CD4-positive, alpha-beta T cell (primary cell): ENCODE results near the gene MACROD2. TPM values are rescaled to one million over a fixed set of nuclear protein-coding genes. Genes with fewer than 3 reads are reported as not detected.

Source experiments
- ATAC-seq: fragments of 200-7000 bp; cut with Tn5 transposase; one replicate; pipeline ENCODE4 v1.10.0; 2022; ENCODE audit warnings: mild to moderate bottlenecking; ENCODE audit not compliant: poor library complexity
- CTCF ChIA-PET: fragments of 350-600 bp; sonication (Branson Sonifier 250); formaldehyde crosslinking; loops from one replicate; lab custom pipeline; 2021; ENCODE audit warnings: antibody characterized with exemption, inconsistent platforms; lab: Charles Lee
- POLR2A ChIA-PET: fragments of 350-600 bp; sonication (Branson Sonifier 250); formaldehyde crosslinking; loops from one replicate; lab custom pipeline; 2021; ENCODE audit warnings: antibody characterized with exemption, inconsistent platforms; lab: Charles Lee
- DNase-seq, 14 experiments: peaks; one replicate each; pipeline ENCODE4 v3.0.0-alpha.2; 2013 to 2020; ENCODE audit warnings: mixed read lengths in 2 of 14
- H3K27ac ChIP-seq, 2 donors: one replicate each; pipeline versions ENCODE4 v1.5.1 to v1.7.0; 2013; ENCODE audit warnings: low read length in 2 of 2, low read depth in 1 of 2, mild to moderate bottlenecking in 1 of 2
- H3K27me3 ChIP-seq, 2 experiments: 1 replicate in 1 of 2; 2 replicates in 1 of 2; pipeline versions ENCODE4 v1.6.1 to v1.7.0; 2013; ENCODE audit warnings: low read length in 2 of 2, control low read depth in 1 of 2, mild to moderate bottlenecking in 1 of 2, moderate library complexity in 1 of 2; ENCODE audit not compliant: insufficient read depth in 2 of 2, control insufficient read depth in 1 of 2
- H3K36me3 ChIP-seq: one replicate; pipeline ENCODE4 v1.6.1; 2013; ENCODE audit warnings: low read length, control low read depth; ENCODE audit not compliant: insufficient read depth
- H3K4me1 ChIP-seq: one replicate; pipeline ENCODE4 v1.6.1; 2013; ENCODE audit warnings: low read length, control low read depth; ENCODE audit not compliant: insufficient read depth
- H3K4me3 ChIP-seq: one replicate; pipeline ENCODE4 v1.5.1; 2013; ENCODE audit warnings: mild to moderate bottlenecking, low read length, moderate library complexity
- H3K9me3 ChIP-seq, 2 experiments: 1 replicate in 1 of 2; 2 replicates in 1 of 2; pipeline versions ENCODE4 v1.6.1 to v1.7.0; 2013; ENCODE audit warnings: low read length in 2 of 2, mild to moderate bottlenecking in 2 of 2, control low read depth in 1 of 2, moderate library complexity in 1 of 2; ENCODE audit not compliant: control insufficient read depth in 1 of 2, insufficient read depth in 1 of 2
- H3K27ac Mint-ChIP-seq: one replicate; pipeline ENCODE4 v1.8.0; 2020; ENCODE audit warnings: mixed read lengths
- H3K27me3 Mint-ChIP-seq: one replicate; pipeline ENCODE4 v1.8.0; 2021; ENCODE audit warnings: mixed read lengths
- H3K36me3 Mint-ChIP-seq: one replicate; pipeline ENCODE4 v1.8.0; 2021; ENCODE audit warnings: low read depth, mixed read lengths
- H3K4me1 Mint-ChIP-seq: one replicate; pipeline ENCODE4 v1.8.0; 2021; ENCODE audit warnings: low read depth, mixed read lengths
- H3K4me3 Mint-ChIP-seq: one replicate; pipeline ENCODE4 v1.8.0; 2020; ENCODE audit warnings: mild to moderate bottlenecking, mixed read lengths
- H3K9me3 Mint-ChIP-seq: one replicate; pipeline ENCODE4 v1.8.0; 2020; ENCODE audit warnings: mixed read lengths
- CTCF ChIP-seq: fragments of 200-600 bp; IDR thresholded peaks from one replicate; pipeline ENCODE4 v1.8.0; 2022; ENCODE audit warnings: antibody characterized with exemption, mild to moderate bottlenecking
- intact Hi-C, 2 experiments: fragments of 100-400 bp; cut with DNase I in 1 of 2; cut with micrococcal nuclease in 1 of 2; formaldehyde crosslinking; loops; one replicate each; pipeline versions ENCODE4 v1.15.1 to v1.9.0; 2023 to 2025; cut with DNase I, micrococcal nuclease
- total RNA-seq, 174 experiments: library from RNA in 2 of 174; stranded (reverse) in 2 of 174; gene quantifications; one replicate each; pipeline ENCODE4 v1.2.3 and lab custom pipeline; 2021 to 2026

MACROD2 gene
- total RNA-seq, 2 experiments from 2014 or later, result not detected

DNA sequence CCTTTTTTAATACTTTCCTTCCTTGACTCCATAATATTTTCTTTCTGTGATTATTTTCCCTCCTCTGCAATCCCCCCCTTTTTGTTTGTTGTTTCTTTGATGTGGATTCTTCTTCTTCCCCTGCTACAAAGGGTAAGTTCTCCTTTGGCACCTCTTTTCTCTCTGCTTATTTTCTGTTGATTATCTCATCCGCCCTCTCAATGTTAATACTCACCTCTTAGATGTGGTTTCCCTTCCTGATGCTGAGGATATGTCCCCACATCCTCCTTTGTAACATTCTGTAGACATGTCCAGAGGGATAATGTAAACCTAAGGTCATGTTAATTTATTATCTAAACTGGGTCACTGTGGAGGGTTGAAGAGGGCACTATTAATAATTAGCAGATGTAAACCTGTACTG is 324.4 kb downstream of the MACROD2 start:
- H3K4me1 Mint-ChIP-seq, result no peaks in the 10 kb centered on the region
- H3K27me3 Mint-ChIP-seq, result no peaks in the 10 kb centered on the region
- no peak overlapping the region for H3K4me3 ChIP-seq
- no peaks in the 10 kb centered on the region for H3K4me1 ChIP-seq
- peaks cover 14% of the 10 kb centered on the region for H3K9me3 Mint-ChIP-seq
- ChIA-PET POLR2A (no interaction called here), CTCF (no interaction called here)
- H3K27ac Mint-ChIP-seq, result no peak overlapping the region
- no peak overlapping the region for H3K4me3 Mint-ChIP-seq
- intact Hi-C loops, result no loop called here
- TF ChIP-seq CTCF, result no peak
- H3K36me3 Mint-ChIP-seq, result no peaks in the 10 kb centered on the region
- H3K36me3 ChIP-seq, result no peaks in the 10 kb centered on the region
- no peaks in the 10 kb centered on the region for H3K27me3 ChIP-seq
- H3K9me3 ChIP-seq, result peaks cover 0 to 4% of the 10 kb centered on the region in 2 experiments
- ATAC-seq (no peak), DNase-seq (no peak)
- H3K27ac ChIP-seq, result no peak overlapping the region

GRCh38 chr20:14331646-14332045 is 336.3 kb downstream of the MACROD2 start:
- Histone ChIP-seq H3K27ac (no peak overlapping the region), H3K4me1 (no peaks in the 10 kb centered on the region), H3K4me3 (no peak overlapping the region), H3K9me3 (no peaks in the 10 kb centered on the region), H3K27me3 (no peaks in the 10 kb centered on the region), H3K36me3 (no peaks in the 10 kb centered on the region)
- H3K36me3 Mint-ChIP-seq, result no peaks in the 10 kb centered on the region
- POLR2A ChIA-PET, result no interaction called here
- no peaks in the 10 kb centered on the region for H3K9me3 Mint-ChIP-seq
- H3K27me3 Mint-ChIP-seq, result no peaks in the 10 kb centered on the region
- DNase-seq, result no peak
- intact Hi-C loops, result no loop called here
- no peak for ATAC-seq
- H3K4me1 Mint-ChIP-seq, result no peaks in the 10 kb centered on the region
- no peak for TF ChIP-seq CTCF
- CTCF ChIA-PET, result no interaction called here
- H3K4me3 Mint-ChIP-seq, result no peak overlapping the region
- H3K27ac Mint-ChIP-seq, result no peak overlapping the region

GRCh38 chr20:14332866-14333265 is 337.6 kb downstream of the MACROD2 start:
- no peaks in the 10 kb centered on the region for H3K27me3 ChIP-seq
- Mint-ChIP-seq H3K4me1 (no peaks in the 10 kb centered on the region), H3K4me3 (no peak overlapping the region), H3K27me3 (no peaks in the 10 kb centered on the region), H3K36me3 (no peaks in the 10 kb centered on the region), H3K27ac (no peak overlapping the region), H3K9me3 (no peaks in the 10 kb centered on the region)
- no peaks in the 10 kb centered on the region for H3K36me3 ChIP-seq
- DNase-seq (no peak), ATAC-seq (no peak)
- H3K4me3 ChIP-seq, result no peak overlapping the region
- peaks cover 0 to 3% of the 10 kb centered on the region in 2 experiments for H3K9me3 ChIP-seq
- intact Hi-C loops, result no loop called here
- ChIA-PET CTCF (no interaction called here), POLR2A (no interaction called here)
- no peak overlapping the region for H3K27ac ChIP-seq
- TF ChIP-seq CTCF, result no peak
- no peaks in the 10 kb centered on the region for H3K4me1 ChIP-seq
